CD4-positive, alpha-beta T cell treated with Interferon alpha-2 for 1 hour (primary cell): ENCODE measurements around the gene SORL1.

Experiments
- DNase-seq, 2 donors: peaks; one replicate each; pipeline ENCODE4 v3.0.0-alpha.2; 2020 to 2022

SORL1 gene

GRCh38 chr11:121592708-121593107 lies 140.6 kb downstream of the SORL1 start:
- DNase-seq = no peak

GRCh38 chr11:121595717-121596161 lies 143.6 kb downstream of the SORL1 start:
- DNase-seq = no peak

GRCh38 chr11:121596195-121597155 lies 144.4 kb downstream of the SORL1 start:
- no peak for DNase-seq

GRCh38 chr11:121603316-121603715 lies 151.2 kb downstream of the SORL1 start:
- DNase-seq = no peak

- DNase-seq = no peak
These were observed 152.0 kb downstream of the SORL1 start for GRCh38 chr11:121604152-121604551.

GRCh38 chr11:121606354-121606753 lies 154.2 kb downstream of the SORL1 start:
- DNase-seq = no peak

- no peak for DNase-seq
These were observed 155.2 kb downstream of the SORL1 start for GRCh38 chr11:121607341-121607740.

GRCh38 chr11:121608545-121609098 lies 156.5 kb downstream of the SORL1 start:
- DNase-seq = no peak

- DNase-seq = no peak
These were observed 158.6 kb downstream of the SORL1 start for GRCh38 chr11:121610706-121611105.

GRCh38 chr11:121611242-121611641 lies 159.1 kb downstream of the SORL1 start:
- no peak for DNase-seq

- no peak for DNase-seq
These were observed 161.6 kb downstream of the SORL1 start for GRCh38 chr11:121613724-121614123.

GRCh38 chr11:121614636-121615240 lies 162.6 kb downstream of the SORL1 start:
- no peak for DNase-seq

- DNase-seq = no peak
These were observed 163.4 kb downstream of the SORL1 start for GRCh38 chr11:121615501-121615900.

- no peak for DNase-seq
These were observed 166.4 kb downstream of the SORL1 start for GRCh38 chr11:121618516-121618915.

GRCh38 chr11:121625777-121626506 lies 173.8 kb downstream of the SORL1 start:
- DNase-seq = no peak

GRCh38 chr11:121626507-121626875 lies 174.4 kb downstream of the SORL1 start:
- no peak for DNase-seq

GRCh38 chr11:121626980-121627379 lies 174.9 kb downstream of the SORL1 start:
- DNase-seq = no peak

GRCh38 chr11:121630041-121630440 lies 177.9 kb downstream of the SORL1 start:
- DNase-seq = no peak

GRCh38 chr11:121631456-121631855 lies 179.3 kb downstream of the SORL1 start:
- DNase-seq = no peak

GRCh38 chr11:121634273-121634672 lies 182.2 kb downstream of the SORL1 start:
- DNase-seq = no peak

- DNase-seq = no peak
These were observed 182.8 kb downstream of the SORL1 start for GRCh38 chr11:121634889-121635288.

- DNase-seq = no peak
These were observed 184.1 kb downstream of the SORL1 start for GRCh38 chr11:121636081-121636799.

GRCh38 chr11:121636800-121637176 lies 184.7 kb downstream of the SORL1 start:
- DNase-seq = no peak
